AML-193 (cell line): ENCODE measurements around the gene YES1.
A peak's percentile ranks its signal among the peaks of the same experiment; 100 is the strongest.
"Not testable (repeated sequence)": the region's sequence is repeated elsewhere in the genome, so short reads cannot be mapped to it uniquely, and the experiment has no call there.

Source experiments
- DNase-seq, 2 experiments: peaks; one replicate each; lab custom pipeline; 2025; lab: John Stamatoyannopoulos, UW

The YES1 gene

GRCh38 chr18:820591-821165, 8.6 kb upstream of the YES1 start:
- DNase-seq: no peak

DNA sequence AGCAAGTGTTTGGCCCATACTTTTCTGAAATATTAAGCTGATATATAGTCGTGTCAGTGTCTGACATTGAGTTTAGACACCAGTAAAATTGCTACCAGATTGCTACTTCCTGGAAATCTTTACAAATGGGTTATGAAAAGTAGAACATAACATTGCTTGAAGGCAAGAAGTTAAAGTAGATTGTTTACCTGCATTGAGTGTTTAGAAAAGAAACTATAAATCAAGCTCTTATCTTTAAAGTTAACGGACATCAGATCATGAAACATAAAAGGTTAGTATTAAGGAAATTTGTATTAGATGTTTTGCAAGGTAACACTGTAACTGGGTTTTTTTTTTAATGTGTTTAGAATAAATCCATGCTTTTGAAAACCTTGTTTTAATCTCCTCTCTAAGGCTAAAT, 4.8 kb upstream of the YES1 start:
- DNase-seq: no peak

DNA sequence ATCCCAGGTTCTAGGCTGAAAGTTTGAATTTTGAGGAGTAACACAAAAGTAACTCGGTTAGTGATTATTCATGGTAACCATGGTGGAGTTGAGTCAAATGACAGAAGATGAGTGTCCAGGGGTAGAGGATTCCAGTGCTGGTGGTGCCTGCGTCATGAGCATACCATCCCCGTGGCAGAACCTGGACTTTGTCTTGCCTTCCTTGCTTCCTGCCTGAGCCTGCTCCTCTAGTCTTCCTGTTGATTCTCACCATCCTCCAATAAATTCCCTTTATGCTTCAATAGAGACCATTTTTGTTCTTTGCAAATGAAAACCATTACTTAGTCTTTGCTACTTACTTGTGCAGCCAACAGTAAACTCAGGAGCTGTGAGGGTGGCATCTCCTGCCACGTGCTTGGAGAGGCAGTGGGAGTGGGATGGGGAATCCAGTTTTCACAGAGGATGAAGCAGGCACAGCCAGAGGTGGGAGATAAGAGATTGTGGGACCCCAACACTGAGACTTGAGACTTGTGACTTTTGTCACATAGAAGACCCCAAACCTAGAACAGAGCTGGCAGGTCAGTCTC, 4.1 kb upstream of the YES1 start:
- no peak for DNase-seq

- no peak for DNase-seq
These were observed 3.3 kb upstream of the YES1 start for GRCh38 chr18:815353-815752.

DNA sequence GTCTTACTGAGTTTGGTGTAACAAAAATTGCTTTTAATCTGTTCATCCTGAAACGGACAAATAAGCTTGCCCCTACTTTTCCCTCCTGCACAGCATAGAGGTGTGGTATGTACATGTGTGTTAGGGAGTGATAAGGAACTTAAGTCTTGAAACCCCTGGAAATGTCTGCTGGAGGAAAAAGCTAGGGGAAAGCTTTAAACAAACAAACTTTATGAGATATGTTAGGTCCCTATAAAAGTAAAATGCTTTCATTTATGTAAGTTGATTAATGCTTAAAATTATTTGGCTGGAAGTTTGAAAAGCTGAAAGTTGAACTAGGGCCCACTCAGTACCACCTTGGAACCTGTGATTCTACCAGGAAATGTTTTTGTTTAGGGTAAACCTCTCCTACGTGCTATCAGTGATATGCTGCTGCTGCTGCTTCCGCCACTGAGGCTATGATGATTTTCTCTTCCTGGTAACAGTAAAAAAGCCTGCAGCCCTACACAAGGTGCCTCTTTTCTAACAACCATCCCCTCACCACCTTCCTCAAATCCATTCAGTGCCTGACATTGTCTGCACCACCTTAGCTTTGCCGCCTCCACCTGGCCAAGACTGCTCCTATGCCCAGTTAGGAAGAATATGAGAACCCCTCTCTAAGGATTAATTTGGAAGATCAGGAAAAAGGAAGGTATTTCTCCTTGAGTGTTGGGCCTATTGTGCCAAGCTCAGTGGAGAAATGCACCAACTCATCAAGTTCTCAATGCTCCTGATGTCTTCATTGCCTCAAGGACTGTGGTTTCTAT, 2.5 kb upstream of the YES1 start:
- no peak for DNase-seq

GRCh38 chr18:813172-814071, 1.4 kb upstream of the YES1 start:
- peak; percentile 98 for DNase-seq

DNA sequence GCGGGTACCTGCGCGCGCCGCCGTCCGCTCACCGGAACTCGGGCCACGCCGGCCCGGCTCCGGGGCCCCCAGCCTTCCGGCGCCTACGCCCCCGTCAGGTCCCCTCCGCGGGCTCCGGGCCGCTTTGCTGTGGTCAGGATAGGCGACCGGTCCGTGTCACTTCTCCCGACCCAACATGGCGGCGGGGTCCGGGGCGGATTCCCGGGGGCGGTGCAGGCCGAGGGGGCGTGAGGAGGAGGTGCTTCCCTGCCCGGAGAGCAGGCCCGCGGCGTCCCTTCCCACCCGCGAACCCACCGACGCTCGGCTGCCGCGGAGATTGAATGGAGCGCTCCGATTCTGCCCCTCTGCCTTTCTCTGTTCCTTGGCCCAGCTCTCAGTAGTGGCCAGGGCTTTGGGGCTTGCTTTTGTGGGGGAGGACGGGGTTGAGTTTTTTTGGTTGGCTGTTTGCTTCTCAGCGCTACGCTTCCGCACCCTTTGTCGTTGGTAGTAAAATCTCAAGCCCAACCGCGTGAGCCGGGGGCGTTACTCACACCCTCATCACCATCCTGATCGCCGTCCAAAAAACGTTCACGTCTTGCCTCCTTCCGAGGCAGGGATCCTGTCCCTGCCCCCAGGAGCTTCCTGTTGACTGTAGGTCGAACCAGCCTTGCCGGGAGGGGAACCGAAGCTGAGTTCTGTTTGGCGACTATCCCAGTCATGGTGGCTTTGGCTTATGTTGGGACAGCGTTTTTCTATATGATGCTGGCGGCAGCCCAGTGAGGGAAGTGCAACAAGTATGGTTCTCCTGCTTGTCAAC, 532 bp upstream of the YES1 start:
- peak; percentile 89 to 91 for DNase-seq

DNA sequence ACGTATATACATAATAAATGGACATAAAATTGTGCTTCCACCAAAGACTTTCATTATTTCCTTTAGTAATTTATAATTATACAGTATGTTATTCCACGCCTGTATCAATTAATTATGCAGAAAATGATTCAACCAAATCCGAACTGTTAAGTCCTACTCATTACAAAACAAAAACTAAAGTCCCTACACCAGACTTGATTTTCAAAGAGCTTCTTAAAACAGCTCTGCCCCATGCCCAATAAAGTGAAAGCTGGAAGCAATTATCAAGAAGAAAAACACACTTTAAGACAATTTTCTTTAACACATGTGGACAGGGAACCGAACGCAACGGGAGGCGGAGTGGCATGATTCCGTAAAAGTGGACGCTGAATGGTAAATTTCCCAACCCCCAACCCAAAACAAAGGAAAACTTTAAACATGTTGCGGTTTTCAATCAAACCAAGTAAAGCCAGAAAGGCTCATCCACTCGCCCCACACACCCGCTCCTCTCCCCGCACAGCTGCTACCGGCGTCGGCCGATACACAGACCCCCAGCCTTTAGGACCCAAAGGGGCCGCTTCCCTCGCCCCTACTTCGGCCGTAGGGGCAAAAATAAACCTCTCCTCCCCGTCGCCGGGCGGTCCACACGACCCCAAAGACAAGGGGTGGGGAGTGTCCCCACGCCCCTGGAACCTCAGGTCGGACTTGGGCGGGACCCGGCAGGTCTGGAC, 705 bp downstream of the YES1 start:
- peak in 1 of 2 experiments; percentile 16 for DNase-seq

DNA sequence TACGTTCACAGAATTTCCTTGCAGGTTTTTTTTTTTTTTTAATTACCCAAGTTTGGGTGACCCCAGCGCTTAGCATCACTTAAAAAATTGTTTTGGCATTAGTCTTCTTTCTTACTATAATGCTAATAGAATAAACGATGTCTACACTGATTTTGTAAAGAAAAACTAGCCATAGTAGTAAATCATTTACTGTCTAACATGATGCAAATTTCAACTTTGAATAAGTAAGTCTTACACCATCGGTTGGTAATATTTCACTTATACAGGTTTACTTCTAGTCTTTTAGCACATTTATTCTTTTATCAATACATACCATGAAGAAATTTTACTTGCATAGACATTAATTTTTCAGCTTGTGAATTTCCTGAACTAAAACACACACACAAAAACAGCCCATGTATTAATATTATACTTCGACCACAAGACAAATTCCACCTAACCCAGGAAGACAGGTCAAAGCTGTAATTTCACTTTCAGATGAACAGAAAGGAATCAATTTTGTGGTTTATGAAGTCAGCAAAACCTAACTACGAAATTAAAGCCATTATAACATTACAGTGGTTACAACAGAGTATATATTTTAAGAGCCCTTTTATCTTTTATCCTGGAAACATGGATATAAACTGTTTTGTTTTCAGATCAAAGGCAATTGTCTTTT, 1.9 kb downstream of the YES1 start:
- no peak for DNase-seq

GRCh38 chr18:809228-809627, 2.8 kb downstream of the YES1 start:
- not testable (repeated sequence) for DNase-seq

GRCh38 chr18:808502-808901, 3.5 kb downstream of the YES1 start:
- DNase-seq: no peak

DNA sequence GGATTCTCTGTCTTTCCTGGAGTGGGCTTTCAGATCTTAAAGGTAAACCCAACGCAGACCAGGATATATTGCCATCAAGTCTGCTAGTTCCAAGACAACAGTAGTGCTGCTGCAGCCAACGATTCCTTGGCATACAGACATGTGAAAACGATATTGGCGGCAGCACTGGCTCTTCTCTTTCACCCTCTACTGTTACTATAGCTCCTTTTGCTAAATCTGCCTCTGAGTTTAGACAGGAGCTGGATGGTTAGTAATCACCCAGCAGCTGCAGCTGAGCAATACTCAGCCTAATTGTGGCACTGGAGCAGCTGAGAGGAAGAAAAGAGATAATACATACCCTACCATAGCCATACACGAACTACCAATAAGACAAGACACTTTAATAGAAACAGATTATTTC, 4.0 kb downstream of the YES1 start:
- DNase-seq: peak in 1 of 2 experiments; percentile 18

- no peak for DNase-seq
These were observed 6.3 kb downstream of the YES1 start for GRCh38 chr18:805755-806110.

- no peak for DNase-seq
These were observed 6.9 kb downstream of the YES1 start for GRCh38 chr18:805008-805754.

DNA sequence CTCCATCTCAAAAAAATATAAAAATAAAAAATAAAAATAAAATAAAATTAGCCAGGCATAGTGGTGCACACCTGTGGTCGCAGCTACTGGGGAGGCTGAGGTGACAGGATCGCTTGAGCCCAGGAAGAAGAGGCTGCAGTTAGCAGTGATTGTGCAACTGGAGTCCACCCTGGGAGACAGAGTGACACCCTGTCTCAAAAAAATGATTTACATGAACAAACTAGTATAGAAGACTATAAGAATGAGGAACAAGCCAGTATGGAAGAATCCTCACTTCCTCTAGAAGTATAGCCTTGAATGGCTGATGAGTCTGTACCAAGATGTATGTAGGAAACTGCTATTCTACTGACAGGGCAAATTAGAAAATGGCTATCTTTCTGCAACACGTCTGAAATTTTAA, 10.9 kb downstream of the YES1 start:
- peak; percentile 86 to 91 for DNase-seq

DNA sequence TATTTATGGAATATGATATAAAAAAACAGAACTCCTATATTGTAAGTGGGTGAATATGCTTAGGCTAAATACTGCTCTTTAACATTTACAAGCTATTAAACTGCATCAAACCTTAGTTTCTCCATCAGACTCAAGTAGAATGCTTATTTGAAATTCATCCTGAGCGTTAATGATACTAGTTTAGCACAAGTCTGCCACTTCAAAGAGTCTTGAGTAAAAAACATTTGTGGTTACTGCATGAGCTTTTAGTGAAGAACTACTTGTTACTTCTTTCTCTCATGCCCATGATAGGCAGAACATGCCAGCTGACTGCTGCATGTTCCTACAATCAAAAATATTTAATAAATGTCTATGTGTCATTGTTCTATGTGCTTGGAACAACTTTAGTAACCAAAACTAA, 12.1 kb downstream of the YES1 start:
- DNase-seq: no peak

GRCh38 chr18:795383-795782, 16.7 kb downstream of the YES1 start:
- not testable (repeated sequence) for DNase-seq

DNA sequence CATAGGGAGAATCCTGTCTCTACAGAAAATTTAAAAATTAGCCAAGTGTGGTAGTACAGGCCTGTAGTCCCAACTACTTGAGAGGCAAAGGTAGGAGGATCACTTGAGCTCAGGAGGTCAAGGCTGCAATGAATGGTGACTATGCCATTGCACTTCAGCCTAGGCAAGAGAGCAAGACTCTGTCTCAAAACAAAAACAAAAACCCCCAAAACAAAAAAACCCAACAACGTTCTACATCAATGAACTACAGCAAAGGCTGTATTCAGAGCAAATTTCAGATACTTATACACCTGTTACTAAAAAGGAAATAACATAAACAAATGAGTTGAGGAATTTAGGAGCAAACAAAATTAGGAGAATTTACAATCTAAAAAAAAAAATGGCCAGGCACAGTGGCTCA, 22.6 kb downstream of the YES1 start:
- no peak for DNase-seq

- DNase-seq: peak; percentile 44 to 57
These were observed 26.8 kb downstream of the YES1 start for GRCh38 chr18:785242-785641.
